ENCODE results near the gene CEP44.

GRCh38 chr4:174332741-174333493 is 49.2 kb downstream of the CEP44 start:
- TF ChIP-seq EZH2 (IDR thresholded peaks at IDR 0.05; ENCODE audit: insufficient read depth, poor library complexity, severe bottlenecking) (no peak), EZH2phosphoT487 (IDR thresholded peaks at IDR 0.05; ENCODE audit: insufficient read depth, low read depth) (no peak)

Measured in GM23248 (cell line).